Cerebellar cortex (tissue), 1 donor: ENCODE results near the gene LRIG2.
"Not testable (repeated sequence)": the region's sequence is repeated elsewhere in the genome, so short reads cannot be mapped to it uniquely, and the experiment has no call there.

Experiments
- DNase-seq: peaks from one replicate; pipeline ENCODE4 v3.0.0-alpha.2; 2015; ENCODE audit warnings: low spot score

The LRIG2 gene

DNA sequence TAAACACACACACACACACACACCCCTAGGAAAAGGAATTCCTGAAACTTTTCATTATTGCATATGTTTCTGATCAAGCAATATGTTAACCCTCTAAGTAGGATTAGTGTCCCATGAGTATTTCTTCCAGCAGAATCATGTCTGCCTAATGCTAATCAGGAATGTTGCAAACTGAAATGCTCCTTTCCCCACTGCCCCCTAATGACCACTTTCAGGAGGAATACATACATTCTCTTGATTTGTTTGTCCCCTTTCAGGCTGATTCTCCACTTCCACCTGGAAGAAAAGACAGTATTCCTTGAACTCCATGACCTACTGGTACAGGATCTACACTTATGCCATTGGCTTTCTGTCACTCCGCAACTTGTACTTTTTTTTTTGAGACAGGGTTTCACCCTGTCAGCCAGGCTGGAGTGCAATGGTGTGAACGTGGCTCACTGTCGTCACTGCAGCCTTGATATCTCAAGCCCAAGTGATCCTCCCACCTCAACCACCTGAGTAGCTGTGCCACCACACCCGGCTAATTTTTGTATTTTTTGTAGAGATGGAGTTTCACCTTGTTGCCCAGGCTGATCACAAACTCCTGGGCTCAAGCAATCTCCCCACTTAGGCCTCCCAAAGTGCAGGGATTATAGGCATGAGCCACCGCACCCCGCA is 56.7 kb downstream of the LRIG2 start:
- no peak for DNase-seq

DNA sequence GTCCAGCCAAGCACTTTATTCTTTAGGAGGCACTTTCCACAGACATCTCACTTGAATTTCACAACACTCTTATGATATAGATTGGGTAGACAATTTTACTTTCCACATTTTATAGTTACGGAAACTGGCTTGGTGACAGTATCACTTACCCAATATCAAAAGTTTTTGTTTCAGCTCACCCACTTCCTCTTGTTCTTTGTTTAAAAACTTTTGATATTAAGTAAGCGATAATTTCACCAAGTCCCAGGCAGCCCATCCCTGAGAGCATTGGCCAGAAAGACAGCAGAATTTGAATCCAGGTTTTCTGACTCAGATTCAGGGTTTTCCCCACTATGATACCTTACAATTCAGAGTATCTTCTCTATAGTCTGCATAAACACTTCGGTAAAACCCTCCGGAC is 60.0 kb downstream of the LRIG2 start:
- no peak for DNase-seq

DNA sequence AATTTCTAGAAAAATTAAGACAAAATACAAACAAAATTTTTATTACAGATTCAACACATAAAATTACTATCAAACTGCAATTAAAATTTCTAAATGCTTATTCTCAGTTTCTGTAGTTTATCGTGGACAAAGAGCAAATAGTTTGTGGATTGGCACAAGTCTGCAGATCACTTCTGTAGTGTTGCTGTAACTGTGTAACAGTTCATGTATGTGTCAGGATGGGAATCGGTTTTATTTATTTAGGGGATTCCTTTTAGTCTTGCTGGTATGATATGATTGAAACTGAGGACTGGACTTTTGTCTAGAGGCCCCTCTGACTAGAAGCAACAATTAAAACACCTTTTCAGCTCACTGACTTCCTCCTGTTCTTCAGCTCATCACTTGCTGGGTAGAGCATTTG is 60.8 kb downstream of the LRIG2 start:
- DNase-seq: no peak

DNA sequence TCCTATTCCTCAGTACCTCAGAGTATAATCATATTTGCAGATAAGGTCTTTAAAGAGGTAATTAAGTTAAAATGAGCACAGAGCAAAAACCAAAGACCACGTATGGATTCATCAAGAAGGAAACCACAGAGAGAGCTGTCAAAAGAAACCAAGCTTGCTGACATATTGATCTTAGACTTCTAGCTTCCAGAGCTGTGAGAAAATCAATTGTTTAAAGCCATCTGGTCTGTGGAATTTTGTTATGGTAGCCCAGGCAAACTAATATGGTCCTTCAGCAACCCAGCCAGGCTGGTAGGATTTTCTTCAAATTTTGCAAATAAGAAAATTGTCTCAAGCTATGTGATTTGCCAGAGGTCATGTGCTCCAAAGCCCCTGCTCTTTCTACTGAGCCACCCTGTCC is 62.5 kb downstream of the LRIG2 start:
- no peak for DNase-seq

DNA sequence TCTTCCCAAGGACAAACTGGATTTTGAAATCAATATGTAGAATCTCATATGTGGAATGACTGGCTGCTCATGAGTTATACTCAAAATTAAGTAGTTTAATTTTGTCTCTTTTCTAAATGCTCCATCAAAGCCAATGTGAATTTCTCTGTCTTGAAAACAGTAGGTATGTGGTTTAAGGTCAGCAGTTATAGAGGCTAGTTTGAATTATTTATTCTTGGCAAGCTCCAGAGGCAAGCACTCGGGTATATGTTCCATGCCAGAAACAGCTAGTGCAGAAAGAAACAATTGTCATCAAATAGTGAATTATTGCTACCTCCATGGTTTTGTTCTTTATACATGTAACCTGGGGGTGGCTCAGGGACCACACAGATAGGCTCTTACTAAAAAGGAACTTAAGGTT is 63.5 kb downstream of the LRIG2 start:
- no peak for DNase-seq

DNA sequence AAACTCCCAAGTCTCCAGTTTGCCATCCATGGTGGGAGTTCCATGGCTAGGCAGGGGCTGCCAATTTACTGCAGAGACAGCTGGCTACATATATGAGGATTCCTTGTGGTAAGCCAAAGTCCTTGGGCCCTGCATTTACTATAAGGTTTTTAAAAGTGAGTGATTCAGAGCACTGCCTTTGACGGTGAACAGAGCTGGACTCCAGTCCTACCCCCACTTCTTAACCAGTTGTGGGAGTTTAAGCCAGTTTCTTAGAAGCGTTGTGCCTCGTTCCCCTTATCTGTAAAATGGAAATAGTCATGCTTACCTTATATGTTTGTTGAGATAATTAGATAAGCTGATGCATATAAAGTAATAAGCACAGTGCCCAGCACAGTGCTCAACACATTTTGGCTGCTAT is 64.6 kb downstream of the LRIG2 start:
- DNase-seq: no peak

DNA sequence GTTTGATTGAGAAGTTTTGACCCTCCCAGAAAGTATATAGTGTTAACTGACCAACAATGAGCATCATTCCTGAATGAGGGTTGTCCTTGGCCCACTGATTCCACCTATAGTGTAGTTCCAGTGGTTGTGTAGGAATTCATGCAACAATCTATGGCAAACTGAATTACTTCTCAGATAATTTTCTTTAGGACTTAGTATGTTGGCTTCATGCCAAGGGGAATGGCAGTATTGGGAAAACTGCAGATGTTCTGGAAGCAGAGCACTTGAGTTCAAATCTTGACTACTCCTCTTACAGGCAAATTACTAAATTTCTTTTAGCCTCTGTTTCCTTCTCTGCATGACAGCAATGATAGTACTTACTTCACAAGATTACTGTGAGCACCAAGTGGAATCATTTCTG is 65.8 kb downstream of the LRIG2 start:
- DNase-seq: no peak

DNA sequence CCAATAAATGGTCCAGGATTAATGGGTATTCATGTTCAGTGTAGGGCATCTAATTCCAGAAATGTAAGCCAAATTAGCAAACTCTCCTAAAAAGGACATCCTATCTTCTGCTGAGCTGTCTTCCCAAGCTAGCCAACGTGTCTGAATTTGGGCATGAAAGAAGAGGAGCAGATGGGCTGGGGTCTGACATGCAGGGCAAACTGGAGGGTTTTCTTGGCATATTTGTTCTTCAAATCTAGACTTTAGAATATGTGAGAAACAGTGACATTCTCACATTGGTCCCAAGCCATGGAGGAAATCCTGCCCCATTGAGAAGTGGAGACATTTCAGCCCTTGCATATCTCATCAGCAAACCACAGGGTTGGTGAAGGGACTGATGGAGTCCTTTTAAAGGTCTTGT is 67.2 kb downstream of the LRIG2 start:
- DNase-seq: no peak

DNA sequence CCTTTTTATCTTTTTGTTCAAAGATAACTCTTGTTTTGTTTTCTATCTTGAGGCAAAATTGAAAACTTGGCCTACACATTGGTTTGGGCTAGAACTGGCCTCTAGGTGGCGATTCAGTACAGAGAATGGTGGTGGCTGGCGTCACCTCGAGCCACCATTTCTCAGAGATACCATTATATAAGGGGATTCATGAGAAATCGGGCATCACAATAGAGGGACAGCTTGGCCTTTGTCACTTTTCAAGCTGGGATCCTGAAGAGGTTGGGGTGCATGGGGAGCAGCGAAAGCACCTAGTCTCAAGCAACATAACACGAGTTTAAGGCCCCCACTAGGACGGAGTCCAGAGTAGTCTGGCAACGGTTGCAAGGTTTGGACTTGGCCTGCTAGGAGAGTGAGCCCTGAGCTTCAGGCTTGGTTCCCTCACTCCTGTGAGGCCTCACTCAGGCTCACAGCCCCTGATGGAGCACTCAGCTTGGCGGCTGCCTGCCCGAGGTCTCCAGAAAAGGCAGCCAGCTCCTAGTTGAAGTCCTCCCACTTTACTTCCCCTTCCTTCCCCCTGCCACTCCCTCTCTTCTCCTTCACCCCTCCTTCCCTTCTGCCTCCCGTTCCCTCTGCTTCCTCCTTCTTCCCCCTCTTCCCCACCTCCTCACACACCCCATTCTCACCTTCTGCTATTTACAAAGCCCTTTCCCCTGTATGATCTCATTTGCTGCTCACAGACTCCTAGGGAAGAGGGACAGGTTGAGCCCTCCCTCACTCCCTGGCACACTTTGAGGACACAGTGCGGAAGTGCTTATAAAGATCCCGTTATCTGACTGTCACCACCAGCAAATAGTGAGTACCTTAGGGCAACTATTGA is 67.8 kb downstream of the LRIG2 start:
- peak; percentile 71 for DNase-seq

DNA sequence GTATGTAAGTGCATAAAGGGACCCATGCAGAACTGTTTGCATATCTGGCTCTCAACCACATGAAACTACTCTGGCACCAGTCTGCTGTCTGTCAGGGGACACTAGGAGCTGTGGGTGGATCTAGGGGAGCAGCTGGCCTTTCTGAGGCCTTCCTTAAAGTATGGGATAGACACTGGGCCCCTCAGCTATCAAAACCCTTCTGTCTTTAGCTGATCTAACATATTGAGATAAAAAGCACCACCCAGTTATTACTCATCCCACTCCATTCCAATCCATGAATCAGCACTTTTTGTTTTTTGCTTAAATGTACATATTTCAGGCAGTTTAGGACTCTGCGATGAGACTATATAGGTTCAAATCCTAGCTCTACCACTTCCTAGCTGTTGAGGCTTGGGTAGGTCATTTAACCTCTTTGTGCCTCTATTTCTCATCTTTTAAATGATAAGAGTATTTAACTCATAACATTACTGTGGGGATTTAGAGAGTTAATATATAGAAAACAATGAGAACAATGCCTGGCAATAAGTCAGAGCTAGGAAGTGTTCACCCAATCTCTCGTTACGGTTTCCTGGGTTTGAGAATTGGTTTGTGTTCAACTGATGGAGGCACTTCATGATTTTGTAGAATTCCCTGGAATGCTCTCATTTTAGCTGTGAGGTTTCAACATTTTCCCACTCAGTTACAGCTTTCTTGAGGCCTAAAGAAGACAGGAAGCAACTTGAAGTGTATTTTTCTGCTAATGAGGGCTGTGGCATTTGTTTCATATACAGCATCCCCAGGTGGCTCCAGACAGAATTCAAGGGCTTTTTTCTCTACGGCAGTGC is 68.9 kb downstream of the LRIG2 start:
- DNase-seq: no peak

DNA sequence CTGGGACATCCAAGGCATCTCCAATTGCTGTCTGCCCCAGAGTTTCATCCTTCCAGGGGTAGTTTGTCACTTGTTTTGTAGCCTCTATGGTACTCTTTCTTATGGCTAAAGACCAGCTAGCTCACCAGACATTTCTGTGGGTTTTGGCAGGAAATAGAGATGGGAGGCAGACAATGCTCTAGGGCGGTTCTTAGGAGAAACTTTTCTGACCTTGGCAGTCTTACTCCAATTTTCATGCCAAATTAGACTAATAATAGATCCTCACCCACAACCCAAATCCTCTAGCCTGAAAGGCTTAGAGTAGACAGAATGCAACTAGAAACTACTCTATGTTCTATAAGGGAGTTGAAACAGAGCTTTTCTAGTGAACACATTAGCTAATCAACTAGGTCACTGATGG is 69.8 kb downstream of the LRIG2 start:
- no peak for DNase-seq

DNA sequence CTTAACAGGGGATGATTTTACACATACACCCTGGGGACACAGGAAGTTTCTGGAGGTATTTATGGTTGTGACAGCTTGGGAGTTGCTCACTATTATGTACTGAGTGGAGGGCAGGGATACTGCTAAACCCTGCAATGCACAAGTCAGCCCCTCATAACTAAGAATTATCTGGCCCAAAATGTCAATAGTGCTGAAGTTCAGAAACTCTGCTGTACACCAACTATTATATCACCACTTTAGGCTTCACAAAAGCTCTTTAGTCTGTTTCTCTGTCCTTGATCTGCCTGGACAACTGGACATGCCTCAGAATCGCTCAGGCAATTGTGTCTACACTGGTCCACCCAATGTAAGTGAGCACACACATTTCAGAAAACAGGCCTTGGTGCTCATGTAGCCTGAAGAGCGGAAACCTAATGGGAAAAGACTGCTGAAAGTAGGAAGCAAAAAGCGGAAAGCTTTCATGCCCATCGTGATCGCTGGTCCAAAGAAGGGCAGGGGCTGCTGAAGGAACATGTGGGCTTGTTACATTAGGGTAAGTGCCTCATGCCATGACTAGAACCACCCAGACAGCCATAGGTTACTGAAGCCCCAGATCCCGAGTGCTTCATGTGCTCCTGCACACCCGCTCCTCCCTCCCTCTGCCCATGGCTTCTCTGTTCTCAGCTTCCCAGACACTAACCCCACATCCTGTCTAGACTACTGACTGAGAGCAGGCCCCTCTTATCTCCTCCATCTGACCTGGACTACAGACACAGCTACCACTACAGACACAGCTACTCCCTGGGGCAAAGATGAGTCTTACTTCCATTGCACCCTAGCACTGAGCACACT is 73.5 kb downstream of the LRIG2 start:
- DNase-seq: no peak

DNA sequence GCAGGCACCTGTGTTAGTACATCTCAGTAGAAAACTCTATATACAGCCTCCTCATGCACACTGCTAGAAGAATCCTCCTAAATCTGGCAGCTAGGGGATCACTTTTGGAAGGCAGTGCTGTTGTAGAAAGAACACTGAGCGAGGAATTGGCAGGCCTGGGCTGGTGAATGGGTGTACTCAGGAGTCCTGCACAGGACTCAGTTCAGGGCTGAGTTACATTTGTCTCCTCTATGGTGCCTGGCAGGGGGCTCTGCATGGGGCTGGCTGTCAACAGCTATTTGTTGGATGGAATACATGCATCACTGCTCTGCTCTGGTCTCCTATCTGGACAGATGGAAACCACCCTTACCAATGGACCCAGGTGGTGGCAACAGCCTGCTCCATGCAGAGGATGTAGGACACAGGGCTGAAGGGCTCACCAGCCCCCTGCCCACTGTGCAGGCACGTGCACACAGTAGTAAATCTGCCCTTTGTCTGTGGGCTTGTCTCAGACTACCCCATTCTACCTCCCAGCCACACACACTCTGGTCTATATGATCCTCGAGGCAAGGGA is 74.2 kb downstream of the LRIG2 start:
- no peak for DNase-seq

DNA sequence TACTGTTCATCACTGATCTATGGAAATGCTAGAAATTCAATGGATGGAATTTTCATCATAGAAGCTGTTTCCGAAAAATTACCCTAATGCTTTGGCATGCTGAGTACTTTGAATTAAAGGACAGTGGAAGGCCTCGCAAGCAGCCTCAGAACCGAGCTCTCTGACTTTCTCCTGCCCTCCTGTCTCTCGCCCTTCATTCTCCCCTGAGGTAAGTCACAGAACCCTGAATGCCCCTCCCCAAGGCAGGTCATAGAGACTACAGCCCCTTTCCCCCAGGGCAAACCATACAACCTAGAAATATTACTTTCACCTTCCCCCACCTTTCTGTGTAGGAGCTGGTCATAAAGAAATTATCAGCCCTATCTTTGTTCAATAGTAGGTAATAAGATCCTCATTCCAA is 74.8 kb downstream of the LRIG2 start:
- DNase-seq: no peak

DNA sequence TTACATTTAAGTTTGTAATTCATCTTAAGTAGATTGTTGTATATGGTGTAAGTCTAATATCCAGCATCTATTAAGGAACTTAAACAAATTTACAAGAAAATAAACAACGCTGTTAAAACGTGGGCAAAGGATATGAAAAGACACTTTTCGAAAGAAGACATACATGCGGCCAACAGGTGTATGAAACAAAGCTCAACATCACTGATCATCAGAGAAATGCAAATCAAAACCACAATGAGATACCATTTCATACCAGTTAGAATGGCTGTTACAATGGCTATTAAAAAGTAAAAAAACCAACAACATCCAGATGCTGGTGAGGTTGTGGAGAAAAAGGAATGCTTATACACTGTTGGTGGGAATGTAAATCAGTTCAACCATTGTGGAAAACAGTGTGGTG is 77.5 kb downstream of the LRIG2 start:
- not testable (repeated sequence) for DNase-seq

DNA sequence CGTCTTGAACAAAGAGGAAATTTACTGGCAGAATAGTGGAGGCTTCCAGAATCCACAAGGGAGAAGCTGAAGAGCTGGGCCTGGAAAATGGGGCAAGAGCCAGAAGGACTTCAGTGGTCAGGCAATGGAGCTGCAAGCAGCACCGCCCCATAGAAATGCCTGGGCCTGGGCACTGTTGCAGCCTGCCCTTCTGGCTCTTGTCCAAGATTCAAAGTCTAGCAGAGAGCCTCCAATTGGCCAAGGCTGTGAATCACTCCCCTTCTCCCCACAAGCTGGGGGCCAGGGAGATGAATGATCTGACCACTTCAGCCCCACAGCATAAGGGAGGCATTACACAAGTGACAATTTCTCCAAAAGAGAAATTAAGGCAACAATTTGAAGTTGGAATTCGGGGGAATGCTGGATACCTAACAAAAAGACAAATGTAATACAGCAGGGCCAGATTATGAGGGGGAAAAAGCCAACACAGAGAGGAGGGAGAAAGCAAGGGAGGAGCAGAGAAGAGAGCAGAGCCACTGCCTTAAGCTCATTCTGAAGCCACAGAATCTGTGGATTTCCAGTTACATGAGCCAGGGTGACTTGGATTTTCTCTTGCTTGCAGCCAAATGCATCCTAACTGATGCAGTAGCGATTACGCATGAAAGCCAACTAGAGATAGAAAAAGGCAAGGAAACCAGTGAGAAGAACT is 80.3 kb downstream of the LRIG2 start:
- no peak for DNase-seq

DNA sequence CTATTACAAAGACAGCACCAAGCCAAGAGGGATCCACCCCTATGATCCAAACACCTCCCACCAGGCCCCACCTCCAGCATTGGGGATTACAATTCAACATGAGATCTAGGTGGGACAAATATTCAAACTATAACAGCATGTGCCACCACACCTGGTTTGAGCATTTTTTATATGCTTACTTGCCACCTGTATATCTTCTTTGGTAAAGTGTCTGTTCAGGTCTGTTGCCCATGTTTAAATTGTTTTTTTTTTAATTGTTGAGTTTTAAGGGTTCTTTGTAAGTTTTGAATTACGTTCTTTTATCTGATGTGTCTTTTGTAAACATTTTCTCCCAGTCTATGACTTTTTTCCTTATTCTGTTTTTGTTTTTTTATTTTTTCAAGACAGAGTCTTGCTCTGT is 83.4 kb downstream of the LRIG2 start:
- DNase-seq: no peak

DNA sequence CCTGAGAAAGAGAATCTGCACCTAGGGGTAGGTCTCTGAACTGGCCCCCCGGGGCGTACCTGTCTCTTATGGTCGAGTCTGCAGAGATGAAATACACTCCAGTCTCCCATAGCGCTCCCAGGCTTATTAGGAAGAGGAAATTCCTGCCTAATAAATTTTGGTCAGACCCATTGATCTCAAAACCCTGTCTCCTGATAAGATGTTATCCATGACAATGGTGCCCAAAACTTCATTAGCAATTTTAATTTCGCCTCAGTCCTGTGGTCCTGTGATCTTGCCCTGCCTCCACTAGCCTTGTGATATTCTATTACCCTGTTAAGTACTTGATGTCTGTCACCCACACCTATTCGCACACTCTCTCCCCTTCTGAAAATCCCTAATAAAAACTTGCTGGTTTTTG is 85.7 kb downstream of the LRIG2 start:
- DNase-seq: not testable (repeated sequence)

DNA sequence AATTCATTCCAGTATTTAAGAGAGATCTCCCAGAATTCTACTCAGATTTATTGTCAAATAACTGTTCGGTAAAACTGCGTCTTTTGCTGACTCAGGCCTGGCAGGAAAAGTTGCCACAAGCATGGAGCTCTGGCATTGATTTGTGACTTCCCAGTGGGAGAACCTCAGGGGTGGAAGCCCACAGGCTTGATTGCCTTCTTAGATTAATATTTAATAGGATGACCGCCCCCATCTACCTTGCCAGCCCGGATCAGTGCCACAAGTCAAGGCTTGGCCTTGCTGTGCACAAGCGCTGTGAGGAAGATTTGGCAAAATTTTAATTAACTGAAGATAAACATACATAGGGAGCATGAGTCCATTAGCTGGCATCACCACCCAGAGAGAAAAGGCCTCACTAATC is 93.5 kb downstream of the LRIG2 start:
- DNase-seq: no peak

DNA sequence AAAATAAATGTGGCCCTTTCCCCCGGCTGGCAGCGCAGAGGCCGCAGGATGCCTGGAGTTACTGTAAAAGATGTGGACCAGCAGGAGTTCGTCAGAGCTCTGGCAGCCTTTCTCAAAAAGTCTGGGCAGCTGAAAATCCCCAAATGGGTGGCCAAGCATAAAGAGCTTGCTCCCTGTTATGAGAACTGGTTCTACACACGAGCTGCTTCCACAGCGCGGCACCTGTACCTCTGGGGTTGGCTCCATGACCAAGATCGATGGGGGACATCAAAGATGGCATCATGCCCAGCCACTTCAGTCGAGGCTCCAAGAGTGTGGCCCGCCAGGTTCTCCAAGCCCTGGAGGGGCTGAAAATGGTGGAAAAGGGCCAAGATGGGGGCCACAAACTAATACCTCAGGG is 95.9 kb downstream of the LRIG2 start:
- no peak for DNase-seq

DNA sequence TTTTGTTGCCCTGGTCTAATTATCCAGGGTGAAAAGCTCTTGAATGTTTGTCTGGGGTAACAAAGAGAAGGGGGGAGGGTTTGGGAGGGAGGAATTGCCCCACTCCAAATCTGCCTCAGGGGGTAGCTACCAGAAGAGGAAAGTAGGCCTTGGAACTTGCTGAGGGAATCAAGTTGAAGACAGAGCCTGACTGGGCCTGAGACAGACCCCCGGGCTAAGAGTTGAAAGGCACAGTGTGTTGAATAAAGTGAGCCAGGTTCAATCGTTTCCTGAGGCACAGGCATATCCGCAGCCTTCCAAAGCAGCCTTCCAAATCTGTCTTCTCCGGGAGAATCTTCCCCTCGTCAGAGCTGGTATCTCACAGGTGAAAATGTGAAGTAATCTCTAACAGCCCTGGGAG is 96.6 kb downstream of the LRIG2 start:
- DNase-seq: no peak
